Vagina (tissue), 2 donors: Measurements from ENCODE around the gene CDKN2AIPNL.
"Not testable (repeated sequence)": the region's sequence is repeated elsewhere in the genome, so short reads cannot be mapped to it uniquely, and the experiment has no call there.

Source experiments
- CTCF ChIP-seq, 3 experiments: fragments of 450-650 bp in 2 of 3; fragments of 200-600 bp in 1 of 3; sonication (generic) in 1 of 3; IDR thresholded peaks; one replicate each; pipeline ENCODE4 v1.5.1; 2017 to 2019; ENCODE audit warnings: antibody characterized with exemption in 3 of 3, mild to moderate bottlenecking in 2 of 3, moderate library complexity in 2 of 3
- POLR2A ChIP-seq, 2 donors: fragments of 450-650 bp; IDR thresholded peaks; one replicate each; pipeline ENCODE4 v1.6.1; 2017; ENCODE audit warnings: antibody characterized with exemption in 2 of 2, mild to moderate bottlenecking in 2 of 2, moderate library complexity in 2 of 2
- POLR2AphosphoS5 ChIP-seq, 2 donors: sonication (generic); formaldehyde crosslinking; IDR thresholded peaks; one replicate each; pipeline ENCODE4 v1.9.0; 2017; ENCODE audit warnings: antibody characterized with exemption in 2 of 2, mild to moderate bottlenecking in 2 of 2, low read depth in 1 of 2; ENCODE audit not compliant: insufficient read depth in 1 of 2

GRCh38 chr5:134382204-134382603 lies 29.5 kb downstream of the CDKN2AIPNL start:
- TF ChIP-seq CTCF (IDR thresholded peaks at IDR 0.05); POLR2A (IDR thresholded peaks at IDR 0.05); POLR2AphosphoS5 (IDR thresholded peaks at IDR 0.05; ENCODE audit: insufficient read depth in 1 of 2, low read depth in 1 of 2): not testable (repeated sequence)
